MM.1S (cell line): ENCODE results near the gene ADARB1.

ENCODE experiments used
- EZH2 ChIP-seq: fragments of 300-600 bp; sonication (generic); optimal IDR thresholded peaks from 2 replicates; pipeline ENCODE3; 2017; ENCODE audit warnings: low read depth, mild to moderate bottlenecking, antibody characterized with exemption, low read length, mixed read lengths
- TF ChIP-seq, protein P1 (sequence below): fragments of 300-600 bp; sonication (generic); IDR thresholded peaks from 2 replicates; pipeline ENCODE4 v1.5.1; 2016; ENCODE audit warnings: antibody characterized with exemption, low read length, mixed read lengths

DNA sequence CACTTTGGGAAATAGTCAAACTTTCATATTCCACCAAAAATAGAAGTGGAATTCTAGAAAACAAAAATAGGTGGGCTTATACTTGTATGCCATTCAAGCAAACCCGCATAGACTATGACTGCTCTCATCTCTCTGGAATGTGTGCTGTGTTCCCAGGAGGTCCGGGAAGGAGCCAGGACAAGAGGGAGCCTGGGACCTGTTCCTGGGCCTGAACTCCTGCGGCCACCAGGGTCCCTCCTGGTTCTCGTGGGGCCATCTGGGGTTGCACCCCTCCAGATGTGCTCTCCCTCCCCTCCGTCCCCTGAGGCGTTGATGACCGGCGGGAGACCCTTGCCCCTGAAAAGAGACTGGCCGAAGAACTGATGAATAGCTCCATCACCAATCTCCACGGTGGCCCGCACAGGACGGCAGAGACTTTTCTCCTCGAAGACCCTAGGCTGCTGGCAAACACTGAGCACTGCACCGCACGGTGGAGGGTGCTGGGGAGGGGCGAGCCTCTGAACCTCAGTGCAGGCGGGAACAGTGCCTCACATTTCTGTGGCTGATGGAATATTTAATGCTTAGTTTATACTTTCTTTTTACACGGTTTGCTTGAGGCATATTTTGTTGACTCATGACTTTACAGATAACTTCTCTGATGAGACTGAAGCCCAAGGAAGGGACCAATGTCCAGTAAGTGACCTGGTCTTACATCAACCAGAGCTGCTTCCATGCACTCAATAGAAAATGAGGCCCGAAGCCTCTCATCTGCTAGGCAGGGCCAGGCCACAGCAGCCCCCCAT, 9.6 kb upstream of the ADARB1 start:
- TF ChIP-seq, protein P1, sequence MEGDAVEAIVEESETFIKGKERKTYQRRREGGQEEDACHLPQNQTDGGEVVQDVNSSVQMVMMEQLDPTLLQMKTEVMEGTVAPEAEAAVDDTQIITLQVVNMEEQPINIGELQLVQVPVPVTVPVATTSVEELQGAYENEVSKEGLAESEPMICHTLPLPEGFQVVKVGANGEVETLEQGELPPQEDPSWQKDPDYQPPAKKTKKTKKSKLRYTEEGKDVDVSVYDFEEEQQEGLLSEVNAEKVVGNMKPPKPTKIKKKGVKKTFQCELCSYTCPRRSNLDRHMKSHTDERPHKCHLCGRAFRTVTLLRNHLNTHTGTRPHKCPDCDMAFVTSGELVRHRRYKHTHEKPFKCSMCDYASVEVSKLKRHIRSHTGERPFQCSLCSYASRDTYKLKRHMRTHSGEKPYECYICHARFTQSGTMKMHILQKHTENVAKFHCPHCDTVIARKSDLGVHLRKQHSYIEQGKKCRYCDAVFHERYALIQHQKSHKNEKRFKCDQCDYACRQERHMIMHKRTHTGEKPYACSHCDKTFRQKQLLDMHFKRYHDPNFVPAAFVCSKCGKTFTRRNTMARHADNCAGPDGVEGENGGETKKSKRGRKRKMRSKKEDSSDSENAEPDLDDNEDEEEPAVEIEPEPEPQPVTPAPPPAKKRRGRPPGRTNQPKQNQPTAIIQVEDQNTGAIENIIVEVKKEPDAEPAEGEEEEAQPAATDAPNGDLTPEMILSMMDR, result no peak
- no peak for TF ChIP-seq EZH2
